DOHH2 (cell line): ENCODE results near the gene WASF2.

ENCODE experiments used
- EZH2phosphoT487 ChIP-seq: fragments of 200-600 bp; sonication (generic); IDR thresholded peaks from 2 replicates; pipeline ENCODE4 v1.6.1; 2017; ENCODE audit warnings: borderline replicate concordance, mild to moderate bottlenecking, antibody characterized with exemption, low read length, moderate library complexity, mixed read lengths
- TF ChIP-seq, protein P1 (sequence below): fragments of 200-600 bp; sonication (generic); IDR thresholded peaks from one replicate; pipeline ENCODE4 v1.5.1; 2014; ENCODE audit warnings: antibody characterized with exemption, mild to moderate bottlenecking, low read depth, low read length; ENCODE audit not compliant: poor library complexity, severe bottlenecking

DNA sequence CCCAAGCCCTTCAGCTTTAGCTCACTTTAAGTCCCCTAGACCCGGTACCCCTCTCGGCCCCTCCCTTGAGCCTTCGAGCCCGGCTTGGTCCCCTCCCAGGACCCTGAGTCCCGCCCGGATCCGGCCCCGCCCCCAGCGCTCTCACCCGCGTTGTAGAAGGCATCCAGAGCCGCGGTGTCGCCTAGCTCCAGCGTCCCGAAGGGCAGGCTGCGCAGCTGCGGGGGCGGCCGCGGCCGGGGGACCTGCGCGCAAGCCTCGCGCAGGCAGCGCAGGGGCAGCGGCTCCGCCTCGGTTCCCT is 123.9 kb downstream of the WASF2 start:
- TF ChIP-seq, protein P1, sequence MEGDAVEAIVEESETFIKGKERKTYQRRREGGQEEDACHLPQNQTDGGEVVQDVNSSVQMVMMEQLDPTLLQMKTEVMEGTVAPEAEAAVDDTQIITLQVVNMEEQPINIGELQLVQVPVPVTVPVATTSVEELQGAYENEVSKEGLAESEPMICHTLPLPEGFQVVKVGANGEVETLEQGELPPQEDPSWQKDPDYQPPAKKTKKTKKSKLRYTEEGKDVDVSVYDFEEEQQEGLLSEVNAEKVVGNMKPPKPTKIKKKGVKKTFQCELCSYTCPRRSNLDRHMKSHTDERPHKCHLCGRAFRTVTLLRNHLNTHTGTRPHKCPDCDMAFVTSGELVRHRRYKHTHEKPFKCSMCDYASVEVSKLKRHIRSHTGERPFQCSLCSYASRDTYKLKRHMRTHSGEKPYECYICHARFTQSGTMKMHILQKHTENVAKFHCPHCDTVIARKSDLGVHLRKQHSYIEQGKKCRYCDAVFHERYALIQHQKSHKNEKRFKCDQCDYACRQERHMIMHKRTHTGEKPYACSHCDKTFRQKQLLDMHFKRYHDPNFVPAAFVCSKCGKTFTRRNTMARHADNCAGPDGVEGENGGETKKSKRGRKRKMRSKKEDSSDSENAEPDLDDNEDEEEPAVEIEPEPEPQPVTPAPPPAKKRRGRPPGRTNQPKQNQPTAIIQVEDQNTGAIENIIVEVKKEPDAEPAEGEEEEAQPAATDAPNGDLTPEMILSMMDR: no peak
- TF ChIP-seq EZH2phosphoT487: no peak
